HL-60 (cell line): ENCODE data around the gene SNX18.

Experiments
- CTCF ChIP-seq: IDR thresholded peaks from one replicate; pipeline ENCODE4 v1.5.1; 2011; ENCODE audit warnings: low read length, control low read depth, inconsistent platforms; ENCODE audit not compliant: insufficient read depth
- SPI1 ChIP-seq: IDR thresholded peaks from 2 replicates; pipeline ENCODE4 v1.6.1; 2012; ENCODE audit warnings: low read depth, mild to moderate bottlenecking, borderline replicate concordance
- TF ChIP-seq, protein P1 (sequence below): IDR thresholded peaks from 2 replicates; pipeline ENCODE4 v1.6.1; 2012; ENCODE audit warnings: low read depth; ENCODE audit not compliant: insufficient replicate concordance

- no peak for TF ChIP-seq CTCF
- TF ChIP-seq, protein P1, sequence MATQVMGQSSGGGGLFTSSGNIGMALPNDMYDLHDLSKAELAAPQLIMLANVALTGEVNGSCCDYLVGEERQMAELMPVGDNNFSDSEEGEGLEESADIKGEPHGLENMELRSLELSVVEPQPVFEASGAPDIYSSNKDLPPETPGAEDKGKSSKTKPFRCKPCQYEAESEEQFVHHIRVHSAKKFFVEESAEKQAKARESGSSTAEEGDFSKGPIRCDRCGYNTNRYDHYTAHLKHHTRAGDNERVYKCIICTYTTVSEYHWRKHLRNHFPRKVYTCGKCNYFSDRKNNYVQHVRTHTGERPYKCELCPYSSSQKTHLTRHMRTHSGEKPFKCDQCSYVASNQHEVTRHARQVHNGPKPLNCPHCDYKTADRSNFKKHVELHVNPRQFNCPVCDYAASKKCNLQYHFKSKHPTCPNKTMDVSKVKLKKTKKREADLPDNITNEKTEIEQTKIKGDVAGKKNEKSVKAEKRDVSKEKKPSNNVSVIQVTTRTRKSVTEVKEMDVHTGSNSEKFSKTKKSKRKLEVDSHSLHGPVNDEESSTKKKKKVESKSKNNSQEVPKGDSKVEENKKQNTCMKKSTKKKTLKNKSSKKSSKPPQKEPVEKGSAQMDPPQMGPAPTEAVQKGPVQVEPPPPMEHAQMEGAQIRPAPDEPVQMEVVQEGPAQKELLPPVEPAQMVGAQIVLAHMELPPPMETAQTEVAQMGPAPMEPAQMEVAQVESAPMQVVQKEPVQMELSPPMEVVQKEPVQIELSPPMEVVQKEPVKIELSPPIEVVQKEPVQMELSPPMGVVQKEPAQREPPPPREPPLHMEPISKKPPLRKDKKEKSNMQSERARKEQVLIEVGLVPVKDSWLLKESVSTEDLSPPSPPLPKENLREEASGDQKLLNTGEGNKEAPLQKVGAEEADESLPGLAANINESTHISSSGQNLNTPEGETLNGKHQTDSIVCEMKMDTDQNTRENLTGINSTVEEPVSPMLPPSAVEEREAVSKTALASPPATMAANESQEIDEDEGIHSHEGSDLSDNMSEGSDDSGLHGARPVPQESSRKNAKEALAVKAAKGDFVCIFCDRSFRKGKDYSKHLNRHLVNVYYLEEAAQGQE, result no peak
- TF ChIP-seq SPI1, result no peak
Observed at GRCh38 chr5:54524082-54524481, 6.5 kb downstream of the SNX18 start.
